Endothelial cell of umbilical vein (primary cell): ENCODE results near the gene EML4.

Experiments
- CTCF ChIP-seq, 2 donors: IDR thresholded peaks; 1 replicate in 1 of 2; 2 replicates in 1 of 2; pipeline ENCODE4 v1.5.1; 2011; ENCODE audit warnings: low read length in 2 of 2, mild to moderate bottlenecking in 2 of 2, moderate library complexity in 2 of 2, control low read depth in 1 of 2, inconsistent platforms in 1 of 2, low read depth in 1 of 2; ENCODE audit not compliant: insufficient read depth in 1 of 2; ENCODE audit errors: extremely low read depth in 1 of 2
- EZH2 ChIP-seq: IDR thresholded peaks from 2 replicates; pipeline ENCODE4 v1.6.1; 2012; ENCODE audit warnings: borderline replicate concordance, low read depth, mild to moderate bottlenecking, moderate library complexity, low read length, inconsistent platforms; ENCODE audit not compliant: severe bottlenecking
- GATA2 ChIP-seq: IDR thresholded peaks from 2 replicates; pipeline ENCODE4 v1.7.0; 2011; ENCODE audit warnings: low read depth, mild to moderate bottlenecking, moderate library complexity, mixed read lengths, low read length; ENCODE audit not compliant: insufficient read length, insufficient read depth
- MAX ChIP-seq: IDR thresholded peaks from 2 replicates; pipeline ENCODE4 v1.6.1; 2011; ENCODE audit not compliant: insufficient read depth, insufficient read length
- POLR2A ChIP-seq: IDR thresholded peaks from 2 replicates; pipeline ENCODE4 v1.6.1; 2012; ENCODE audit warnings: low read depth, mild to moderate bottlenecking, control low read depth, low read length
- POLR2AphosphoS5 ChIP-seq: IDR thresholded peaks from 2 replicates; pipeline ENCODE4 v1.6.1; 2012; ENCODE audit warnings: low read depth, mild to moderate bottlenecking, control low read depth, low read length, moderate library complexity; ENCODE audit not compliant: insufficient read depth

- TF ChIP-seq CTCF (IDR thresholded peaks at IDR 0.05; ENCODE audit: extremely low read depth in 1 of 2, insufficient read depth in 1 of 2, low read depth in 1 of 2, low read length in 2 of 2) (no peak), POLR2A (no peak), POLR2AphosphoS5 (no peak), GATA2 (no peak), EZH2 (no peak), MAX (no peak)
Observed at GRCh38 chr2:42243297-42243696, 74.1 kb downstream of the EML4 start.
